CD4-positive, alpha-beta T cell treated with Interleukin-6 for 4 hours (primary cell): ENCODE data around the gene KIZ.
"Not testable (repeated sequence)": the region's sequence is repeated elsewhere in the genome, so short reads cannot be mapped to it uniquely, and the experiment has no call there.

Source experiments
- DNase-seq: peaks from one replicate; pipeline ENCODE4 v3.0.0-alpha.2; 2020; ENCODE audit warnings: mixed read lengths

Gene KIZ

DNA sequence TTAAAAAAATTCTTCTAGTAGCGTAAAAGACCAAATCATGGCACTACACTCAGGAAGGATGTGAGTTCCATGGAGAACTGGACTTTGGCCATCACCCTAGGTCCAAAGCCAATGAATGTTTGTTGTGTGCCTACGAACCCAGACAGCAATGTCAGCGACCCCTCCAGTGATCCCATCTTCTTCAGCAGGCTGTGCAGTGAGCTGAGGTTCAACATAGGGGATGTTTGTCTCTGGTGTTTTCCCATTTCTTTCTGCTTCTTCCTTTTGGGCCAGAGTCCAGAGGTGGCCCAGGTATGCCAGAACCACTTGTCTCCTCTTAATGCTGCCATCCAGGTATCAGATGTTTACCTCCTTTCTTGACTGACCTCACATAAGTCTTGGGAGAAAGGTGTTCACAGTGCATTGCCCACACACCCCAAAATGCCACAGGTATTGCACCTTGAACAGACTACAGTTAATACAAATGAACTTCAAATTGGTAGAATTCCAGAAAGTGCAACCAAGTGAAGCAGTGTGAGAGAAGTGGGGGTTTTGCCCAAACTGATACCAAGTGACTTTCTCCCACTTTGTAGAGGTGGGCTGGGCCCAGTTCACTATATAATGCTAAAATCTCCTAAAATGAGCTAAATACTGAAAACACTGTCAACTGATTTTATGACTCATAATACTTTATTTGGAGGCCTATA, 14.1 kb downstream of the KIZ start:
- no peak for DNase-seq

DNA sequence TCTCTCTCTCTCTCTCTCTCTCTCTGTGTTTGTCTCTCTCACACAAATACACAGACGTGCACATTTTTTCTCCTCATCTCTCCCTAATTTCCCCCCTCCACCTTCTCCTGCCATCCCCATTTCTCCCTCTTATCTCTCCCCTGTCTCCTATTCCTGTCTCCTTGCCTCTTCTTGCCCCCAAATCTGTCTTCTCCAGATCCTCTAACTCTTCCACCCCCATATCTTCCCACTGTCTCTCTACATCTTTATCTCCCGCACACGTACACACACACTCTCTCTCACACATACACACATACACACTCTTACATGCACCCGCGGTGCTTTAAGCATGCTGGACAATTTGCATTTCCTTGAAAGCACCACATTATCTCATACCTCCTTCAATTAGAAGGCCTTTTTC, 15.9 kb downstream of the KIZ start:
- DNase-seq: no peak

GRCh38 chr20:21143194-21143890, 17.5 kb downstream of the KIZ start:
- DNase-seq: no peak

- no peak for DNase-seq
These were observed 19.5 kb downstream of the KIZ start for GRCh38 chr20:21145424-21145823.

DNA sequence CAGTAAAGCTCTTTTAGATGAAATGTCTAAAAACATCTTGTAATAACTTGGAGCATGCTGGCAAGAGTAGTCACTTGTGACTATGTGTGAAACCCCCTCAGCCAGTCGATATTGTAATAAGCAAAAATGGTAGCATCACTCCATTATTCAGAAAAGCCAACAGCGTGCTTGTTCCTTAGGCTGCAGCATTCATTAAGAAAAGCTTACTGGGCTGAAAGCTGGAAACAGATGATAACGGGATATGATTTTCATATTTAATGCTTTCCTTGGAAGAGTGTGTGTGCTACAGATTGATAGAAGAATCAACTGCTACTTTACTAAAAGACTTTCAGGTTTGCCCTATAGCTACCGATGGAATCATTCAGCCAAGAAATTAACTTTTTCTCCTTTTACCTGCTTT, 20.3 kb downstream of the KIZ start:
- no peak for DNase-seq

DNA sequence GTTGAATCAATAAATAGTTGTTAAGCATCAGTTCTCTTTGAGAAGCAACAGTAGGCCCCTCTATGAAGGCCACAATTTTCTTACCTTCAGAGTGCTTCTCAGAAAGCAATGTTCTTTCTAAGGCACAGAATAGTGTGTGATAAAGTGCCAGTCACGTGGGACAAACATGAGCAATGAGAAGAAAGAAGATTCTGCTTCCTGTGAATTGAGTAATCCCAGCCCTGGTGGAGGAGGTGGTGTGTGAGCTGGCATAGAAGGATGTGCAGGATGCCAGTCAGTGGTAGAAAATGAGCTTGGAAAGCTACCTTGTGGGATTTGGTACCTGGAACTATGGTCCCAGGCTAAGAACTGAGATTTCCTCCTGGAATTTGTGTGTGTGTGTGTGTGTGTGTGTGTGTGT, 21.7 kb downstream of the KIZ start:
- DNase-seq: no peak

- no peak for DNase-seq
These were observed 23.5 kb downstream of the KIZ start for GRCh38 chr20:21149344-21149743.

GRCh38 chr20:21151791-21152190, 25.9 kb downstream of the KIZ start:
- no peak for DNase-seq

DNA sequence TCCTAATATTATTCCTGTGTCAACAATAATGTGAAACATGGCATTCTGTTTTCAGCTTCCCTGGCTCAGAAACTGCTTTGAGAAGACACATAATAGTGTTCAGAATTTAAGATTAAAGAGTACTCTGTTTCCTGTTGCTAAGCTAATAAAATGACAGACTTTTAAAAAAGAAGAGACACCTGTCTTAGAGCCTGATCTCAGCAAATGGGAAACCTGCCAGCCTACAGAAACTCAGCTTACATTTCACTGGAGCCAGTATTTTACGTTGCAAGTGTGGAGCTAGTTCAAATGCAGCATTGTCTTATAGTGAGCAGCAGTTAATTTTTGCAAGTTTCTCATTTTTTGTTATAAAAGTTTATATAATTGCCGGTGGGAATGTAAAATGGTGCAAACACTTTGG, 28.8 kb downstream of the KIZ start:
- no peak for DNase-seq

GRCh38 chr20:21155268-21155667, 29.4 kb downstream of the KIZ start:
- DNase-seq: no peak

- DNase-seq: no peak
These were observed 30.4 kb downstream of the KIZ start for GRCh38 chr20:21156266-21156665.

GRCh38 chr20:21157006-21157405, 31.1 kb downstream of the KIZ start:
- no peak for DNase-seq

DNA sequence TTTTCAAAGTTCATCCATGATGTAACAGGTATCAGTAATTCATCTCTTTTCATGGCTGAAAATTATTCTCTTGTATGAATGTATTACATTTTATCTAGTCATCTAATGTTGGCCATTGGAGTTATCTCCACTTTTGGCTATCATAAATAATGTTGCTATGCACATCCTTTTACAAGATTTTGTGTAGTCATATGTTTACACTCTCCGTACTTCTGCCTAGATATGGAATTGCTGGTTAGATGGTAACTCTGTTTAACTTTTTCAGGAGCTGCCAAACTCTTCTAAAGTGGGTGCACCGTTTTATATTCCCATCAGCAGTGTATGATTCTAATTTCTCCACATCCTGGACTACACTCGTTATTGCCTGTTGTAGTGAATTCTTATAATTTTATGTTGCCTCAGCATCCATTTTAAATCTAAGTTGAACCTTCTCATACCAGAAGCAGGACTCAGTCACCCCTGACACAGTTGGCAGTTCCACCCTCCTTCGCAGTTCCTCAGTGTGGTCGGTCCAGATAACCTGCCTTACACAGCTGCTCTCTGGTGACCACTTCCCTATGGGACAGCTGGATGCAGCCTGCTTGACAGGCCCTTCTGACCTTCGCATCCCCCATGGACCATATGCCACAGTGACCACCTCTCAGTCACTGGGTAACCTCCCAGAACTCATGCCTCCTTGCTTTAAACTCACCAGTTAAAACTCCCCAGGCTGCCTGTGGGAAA, 33.9 kb downstream of the KIZ start:
- no peak for DNase-seq

- DNase-seq: no peak
These were observed 36.0 kb downstream of the KIZ start for GRCh38 chr20:21161926-21162325.

DNA sequence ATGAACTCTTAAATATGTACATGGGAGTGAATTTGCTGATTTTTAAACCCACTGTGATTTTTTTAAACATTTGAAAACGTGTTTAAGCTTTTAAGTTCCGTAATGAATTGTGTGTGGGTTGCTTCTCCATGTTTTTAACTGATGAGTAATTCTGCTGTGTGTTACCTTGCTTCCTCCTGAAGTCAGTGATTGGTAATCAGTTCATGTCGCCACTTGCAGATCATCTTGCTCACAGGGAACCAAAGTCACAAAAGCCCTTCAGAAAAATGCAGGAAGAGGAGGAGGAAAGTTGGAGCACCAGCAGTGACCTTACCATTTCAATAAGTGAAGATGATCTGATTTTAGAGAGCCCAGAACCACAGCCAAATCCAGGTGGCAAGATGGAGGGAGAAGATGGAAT, 36.7 kb downstream of the KIZ start:
- no peak for DNase-seq

DNA sequence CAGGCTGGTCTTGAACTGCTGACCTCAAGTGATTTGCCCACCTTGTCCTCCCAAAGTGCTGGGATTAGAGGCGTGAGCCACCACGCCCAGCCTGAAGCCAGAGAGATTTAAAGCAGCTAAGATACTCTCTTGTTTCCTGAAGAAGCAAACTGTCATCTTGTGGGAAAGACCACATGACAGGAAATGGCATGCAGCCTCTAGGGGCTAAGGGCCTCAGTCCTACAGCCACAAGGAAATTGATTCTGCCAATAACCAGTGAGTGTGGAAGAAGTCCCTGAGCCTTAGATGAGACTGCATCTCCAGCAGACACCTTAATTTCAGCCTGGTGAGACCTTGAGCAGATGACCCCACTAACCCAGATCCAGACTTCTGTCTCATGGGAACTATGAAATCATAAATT, 40.9 kb downstream of the KIZ start:
- no peak for DNase-seq

DNA sequence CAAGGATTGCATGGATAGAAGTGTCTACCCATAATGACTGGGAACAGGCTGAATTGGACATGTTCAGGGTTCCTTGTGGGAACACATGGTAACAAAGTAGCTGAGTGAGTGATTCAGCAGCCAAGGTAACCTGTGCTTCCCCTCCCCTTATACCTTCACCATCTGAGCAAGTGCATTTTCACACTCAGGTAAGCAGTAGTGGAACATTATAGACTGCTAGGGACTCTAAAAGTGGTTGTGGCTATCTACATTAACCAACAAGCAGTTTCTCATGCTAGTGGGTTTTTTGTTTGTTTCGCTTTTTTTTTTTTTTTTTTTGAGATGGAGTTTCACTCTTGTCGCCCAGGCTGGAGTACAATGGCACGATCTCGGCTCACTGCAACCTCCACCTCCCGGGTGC, 41.4 kb downstream of the KIZ start:
- no peak for DNase-seq

DNA sequence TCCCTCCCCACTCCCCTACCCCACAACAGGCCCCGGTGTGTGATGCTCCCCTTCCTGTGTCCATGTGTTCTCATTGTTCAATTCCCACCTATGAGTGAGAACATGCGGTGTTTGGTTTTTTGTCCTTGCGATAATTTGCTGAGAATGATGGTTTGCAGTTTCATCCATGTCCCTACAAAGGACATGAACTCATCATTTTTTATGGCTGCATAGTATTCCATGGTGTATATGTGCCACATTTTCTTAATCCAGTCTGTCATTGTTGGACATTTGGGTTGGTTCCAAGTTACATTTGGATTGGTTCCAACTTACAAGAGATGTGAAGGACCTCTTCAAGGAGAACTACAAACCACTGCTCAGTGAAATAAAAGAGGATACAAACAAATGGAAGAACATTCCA, 42.2 kb downstream of the KIZ start:
- DNase-seq: not testable (repeated sequence)

DNA sequence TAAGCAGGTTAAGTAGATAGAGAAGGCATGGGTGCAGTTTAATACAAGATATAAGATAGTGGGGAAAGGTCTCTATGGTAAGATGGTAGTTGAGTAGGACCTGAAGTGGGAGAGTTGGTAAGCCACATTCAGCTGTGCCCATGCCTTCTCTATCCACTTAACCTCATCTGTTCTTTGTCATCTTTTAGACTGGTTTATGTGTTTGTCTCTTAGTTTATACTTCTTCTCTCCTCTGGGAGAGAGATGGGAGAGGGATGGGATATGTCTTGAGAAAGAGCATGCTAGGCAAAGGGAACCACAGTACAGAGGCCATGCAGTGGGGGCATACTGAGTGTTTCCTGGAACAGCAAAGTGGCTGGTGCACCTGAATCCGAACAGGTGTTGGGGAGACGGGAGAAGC, 46.7 kb downstream of the KIZ start:
- DNase-seq: no peak

DNA sequence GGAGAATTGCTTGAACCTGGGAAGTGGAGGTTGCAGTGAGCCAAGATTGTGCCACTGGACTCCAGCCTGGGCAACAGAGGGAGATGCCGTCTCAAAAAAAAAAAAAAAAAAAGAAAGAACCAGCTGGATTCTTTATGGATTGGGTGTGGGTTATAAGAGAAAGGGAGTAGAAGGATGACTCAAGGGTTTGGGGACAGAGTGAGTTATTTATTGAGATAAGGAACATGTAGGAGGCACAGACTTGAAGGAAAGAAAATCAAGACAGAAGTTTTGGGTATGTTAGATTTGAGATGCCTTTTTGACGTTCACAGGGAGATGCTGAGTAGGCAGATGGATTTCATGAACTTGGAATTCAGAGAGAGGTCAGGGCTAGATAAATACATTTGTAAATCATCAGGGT, 47.6 kb downstream of the KIZ start:
- DNase-seq: no peak

DNA sequence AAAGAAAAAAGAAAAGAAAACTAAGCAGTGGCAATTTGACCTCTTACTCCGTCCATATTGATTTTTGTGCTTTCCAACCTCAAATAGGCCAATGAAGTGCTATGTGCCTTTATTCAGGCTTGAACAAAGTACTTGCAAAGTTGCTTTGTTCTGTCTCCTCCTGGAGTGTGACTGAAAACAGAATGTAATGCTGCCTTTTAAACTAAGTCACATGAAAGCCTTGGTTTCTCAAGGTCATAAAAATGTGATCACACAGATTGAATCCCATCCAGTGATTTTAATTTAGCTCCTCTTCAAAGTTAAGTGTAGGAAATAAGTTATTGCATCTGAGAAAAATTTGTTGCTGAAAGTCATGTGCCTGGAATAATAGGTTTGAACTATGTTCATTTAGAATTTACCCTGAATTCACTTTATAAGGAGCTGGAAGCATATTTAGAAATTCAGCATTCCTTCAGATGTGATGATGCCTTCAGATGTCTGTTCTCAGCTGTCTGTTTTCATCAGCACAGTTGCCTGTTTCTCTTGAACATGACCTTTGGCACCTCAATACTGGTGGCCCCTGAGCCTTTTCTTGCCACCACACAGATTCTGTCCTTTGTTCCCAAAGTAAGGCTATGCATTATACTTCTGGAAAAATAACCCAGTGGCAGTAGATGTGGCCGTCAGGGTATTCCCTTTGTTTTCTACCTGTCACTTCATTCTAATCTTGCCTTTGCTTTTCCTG, 48.8 kb downstream of the KIZ start:
- DNase-seq: no peak

DNA sequence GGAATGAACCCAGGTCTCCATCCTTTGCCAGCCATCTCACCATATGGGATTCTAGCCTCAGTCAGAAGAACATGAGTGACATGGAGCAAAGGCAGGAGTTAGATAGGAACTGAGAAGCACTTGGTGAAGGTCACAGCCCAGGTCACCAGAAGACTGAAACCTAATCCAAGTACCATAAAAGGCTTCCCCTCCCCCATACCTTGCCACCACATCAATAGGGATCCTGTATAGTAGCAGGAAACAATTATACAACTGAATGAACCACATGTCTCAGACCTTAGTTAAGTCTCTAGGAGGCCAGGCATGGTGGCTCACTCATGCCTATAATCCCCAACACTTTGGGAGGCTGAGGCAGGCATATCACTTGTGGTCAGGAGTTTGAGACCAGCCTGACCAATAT, 49.6 kb downstream of the KIZ start:
- DNase-seq: peak; percentile 23

DNA sequence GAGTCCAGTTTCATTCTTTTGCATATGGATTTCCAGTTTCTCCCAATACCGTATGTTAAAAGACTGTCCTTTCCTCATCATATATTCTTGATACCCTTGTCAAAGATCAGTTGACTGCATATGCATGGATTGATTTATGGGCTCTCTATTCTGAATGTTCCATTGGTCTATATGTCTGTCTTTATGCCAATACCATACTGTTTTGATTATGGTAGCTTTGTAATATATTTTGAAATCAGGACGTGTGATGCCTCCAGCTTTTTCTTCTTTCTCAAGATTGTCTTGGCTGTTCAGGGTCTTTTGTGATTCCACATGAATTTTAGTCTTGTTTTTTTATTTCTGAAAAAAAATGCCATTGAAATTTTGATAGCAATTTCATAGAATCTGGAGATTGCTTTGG, 51.9 kb downstream of the KIZ start:
- no peak for DNase-seq

GRCh38 chr20:21179757-21180156, 53.9 kb downstream of the KIZ start:
- no peak for DNase-seq
